HepG2 (cell line): ENCODE measurements around the gene MSMO1. TPM values are rescaled to one million over a fixed set of nuclear protein-coding genes. Genes with fewer than 3 reads are reported as not detected.
A peak's percentile ranks its signal among the peaks of the same experiment; 100 is the strongest.

Experiments
- AHR ChIP-seq: IDR thresholded peaks from 2 replicates; pipeline ENCODE4 v1.6.1; 2018; ENCODE audit warnings: missing genetic modification reagents, missing compliant biosample characterization
- DMAP1 ChIP-seq: IDR thresholded peaks from 2 replicates; pipeline ENCODE4 v1.6.1; 2016
- HDAC1 ChIP-seq: sonication (generic); formaldehyde crosslinking; IDR thresholded peaks from 2 replicates; pipeline ENCODE4 v1.5.1; 2020; ENCODE audit warnings: mild to moderate bottlenecking, missing genetic modification reagents
- HOXA5 ChIP-seq: sonication (generic); formaldehyde crosslinking; IDR thresholded peaks from 2 replicates; pipeline ENCODE4 v1.4.0; 2020; ENCODE audit warnings: missing genetic modification reagents
- IRF2 ChIP-seq: IDR thresholded peaks from 2 replicates; pipeline ENCODE4 v1.6.1; 2018; ENCODE audit warnings: missing genetic modification reagents, missing compliant biosample characterization
- RAD21 ChIP-seq: fragments of 450-650 bp; formaldehyde crosslinking; IDR thresholded peaks from 2 replicates; pipeline ENCODE4 v1.5.0; 2020; ENCODE audit warnings: mild to moderate bottlenecking
- SSRP1 ChIP-seq: IDR thresholded peaks from 2 replicates; pipeline ENCODE4 v1.6.1; 2016; ENCODE audit warnings: control low read depth
- TOE1 ChIP-seq: sonication (generic); formaldehyde crosslinking; IDR thresholded peaks from 2 replicates; pipeline ENCODE4 v1.4.0; 2020; ENCODE audit warnings: mild to moderate bottlenecking, missing genetic modification reagents
- TP53 ChIP-seq: sonication (generic); formaldehyde crosslinking; conservative IDR thresholded peaks from 2 replicates; pipeline ENCODE4 v1.4.0; 2020; ENCODE audit warnings: missing genetic modification reagents
- ZBED4 ChIP-seq: sonication (generic); formaldehyde crosslinking; IDR thresholded peaks from 2 replicates; pipeline ENCODE4 v1.4.0; 2020; ENCODE audit warnings: missing genetic modification reagents, borderline replicate concordance
- ZFY ChIP-seq: sonication (generic); formaldehyde crosslinking; IDR thresholded peaks from 2 replicates; pipeline ENCODE4 v1.4.0; 2020; ENCODE audit warnings: missing genetic modification reagents
- ZNF343 ChIP-seq: sonication (generic); formaldehyde crosslinking; IDR thresholded peaks from 2 replicates; pipeline ENCODE4 v1.4.0; 2020; ENCODE audit warnings: mild to moderate bottlenecking, missing genetic modification reagents
- ZNF430 ChIP-seq: sonication (generic); formaldehyde crosslinking; IDR thresholded peaks from 2 replicates; pipeline ENCODE4 v1.9.0; 2021; ENCODE audit warnings: mild to moderate bottlenecking, missing genetic modification reagents
- ZNF567 ChIP-seq: sonication (generic); formaldehyde crosslinking; IDR thresholded peaks from 2 replicates; pipeline ENCODE4 v1.8.1; 2023; ENCODE audit warnings: mild to moderate bottlenecking, missing genetic modification reagents, borderline replicate concordance
- ZNF576 ChIP-seq: sonication (generic); formaldehyde crosslinking; IDR thresholded peaks from 2 replicates; pipeline ENCODE4 v1.4.0; 2020; ENCODE audit warnings: mild to moderate bottlenecking, missing genetic modification reagents
- ZNF7 ChIP-seq: IDR thresholded peaks from 2 replicates; pipeline ENCODE4 v1.6.1; 2016; ENCODE audit warnings: missing biosample characterization, missing genetic modification reagents
- ZXDC ChIP-seq: sonication (generic); formaldehyde crosslinking; IDR thresholded peaks from 2 replicates; pipeline ENCODE4 v1.5.0; 2020; ENCODE audit warnings: mild to moderate bottlenecking, missing genetic modification reagents
- polyA plus RNA-seq, 8 experiments: library from polyadenylated mRNA; depleted of rRNA in 3 of 8; stranded (reverse) in 7 of 8; unstranded in 1 of 8; fragments of >200 nt; fragmentation: Illumina TruSeq in 4 of 8; extraction: Trizol in 4 of 8; gene quantifications; 2 replicates each; pipeline versions ENCODE4 v1.2.1 to v1.2.3, GENCODE V29; 2011 to 2016; ENCODE audit warnings: low read depth in 4 of 8, missing spikeins in 1 of 8, mixed read lengths in 1 of 8; ENCODE audit not compliant: insufficient read depth in 1 of 8
- total RNA-seq, 5 experiments: library from RNA; depleted of rRNA; stranded (reverse); fragments of >200 nt; fragmentation: Illumina TruSeq; extraction: Trizol; gene quantifications; 2 replicates each; pipeline ENCODE4 v1.2.3, GENCODE V29; 2016; ENCODE audit warnings: low read depth in 1 of 5
- TF ChIP-seq, protein P1 (sequence below): sonication (generic); formaldehyde crosslinking; IDR thresholded peaks from 2 replicates; pipeline ENCODE4 v1.5.0; 2020; ENCODE audit warnings: mild to moderate bottlenecking, missing genetic modification reagents, borderline replicate concordance

MSMO1 gene
- total and polyA plus RNA-seq, 2 of the 13 experiments (the other 11 are each of a cell fraction or from before 2014, with no cell fraction given), result 98.1 to 216 TPM

GRCh38 chr4:165327211-165328100 lies at the start of gene MSMO1 (continued):
- TF ChIP-seq ZXDC (CRISPR knock-in tag) (no peak; the same call in 1 of the 2 replicates), ZNF7 (CRISPR knock-in tag) (no peak), ZNF567 (CRISPR knock-in tag) (peak; percentile 28; the same call in 1 of the 2 replicates), TP53 (CRISPR knock-in tag) (peak; percentile 25; the same call in 1 of the 2 replicates), ZFY (CRISPR knock-in tag) (peak; percentile 73; the same call in 1 of the 2 replicates), DMAP1 (CRISPR knock-in tag) (peak; percentile 92), HOXA5 (peak; percentile 69), ZNF430 (CRISPR knock-in tag) (peak; percentile 95), HDAC1 (CRISPR knock-in tag) (peak; percentile 79; the same call in 1 of the 2 replicates), TOE1 (CRISPR knock-in tag) (0 out of 2 replicates have a peak, but pooled peaks have one; percentile 57), ZNF576 (no peak), IRF2 (CRISPR knock-in tag) (peak; percentile 51), SSRP1 (CRISPR knock-in tag) (no peak; the same call in 1 of the 2 replicates), RAD21 (CRISPR knock-in tag) (peak; percentile 30), ZNF343 (CRISPR knock-in tag) (peak; percentile 93), AHR (peak; percentile 83), ZBED4 (0 out of 2 replicates have a peak, but pooled peaks have one; percentile 67)
- TF ChIP-seq, protein P1, sequence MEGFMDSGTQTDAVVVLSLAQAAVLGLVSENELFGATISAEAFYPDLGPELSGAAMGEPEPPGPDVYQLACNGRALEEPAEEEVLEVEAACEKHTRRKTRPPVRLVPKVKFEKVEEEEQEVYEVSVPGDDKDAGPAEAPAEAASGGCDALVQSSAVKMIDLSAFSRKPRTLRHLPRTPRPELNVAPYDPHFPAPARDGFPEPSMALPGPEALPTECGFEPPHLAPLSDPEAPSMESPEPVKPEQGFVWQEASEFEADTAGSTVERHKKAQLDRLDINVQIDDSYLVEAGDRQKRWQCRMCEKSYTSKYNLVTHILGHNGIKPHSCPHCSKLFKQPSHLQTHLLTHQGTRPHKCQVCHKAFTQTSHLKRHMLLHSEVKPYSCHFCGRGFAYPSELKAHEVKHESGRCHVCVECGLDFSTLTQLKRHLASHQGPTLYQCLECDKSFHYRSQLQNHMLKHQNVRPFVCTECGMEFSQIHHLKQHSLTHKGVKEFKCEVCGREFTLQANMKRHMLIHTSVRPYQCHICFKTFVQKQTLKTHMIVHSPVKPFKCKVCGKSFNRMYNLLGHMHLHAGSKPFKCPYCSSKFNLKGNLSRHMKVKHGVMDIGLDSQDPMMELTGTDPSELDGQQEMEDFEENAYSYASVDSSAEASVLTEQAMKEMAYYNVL (CRISPR knock-in tag), result peak; percentile 17; the same call in 1 of the 2 replicates
